ENCODE data around the gene SLC9A8. TPM values are rescaled to one million over a fixed set of nuclear protein-coding genes. Genes with fewer than 3 reads are reported as not detected.
"Not testable (repeated sequence)": the region's sequence is repeated elsewhere in the genome, so short reads cannot be mapped to it uniquely, and the experiment has no call there.

SLC9A8 gene
- total and polyA plus RNA-seq, 8 donors: 2.3 to 21.0 (median 11.9) TPM

DNA sequence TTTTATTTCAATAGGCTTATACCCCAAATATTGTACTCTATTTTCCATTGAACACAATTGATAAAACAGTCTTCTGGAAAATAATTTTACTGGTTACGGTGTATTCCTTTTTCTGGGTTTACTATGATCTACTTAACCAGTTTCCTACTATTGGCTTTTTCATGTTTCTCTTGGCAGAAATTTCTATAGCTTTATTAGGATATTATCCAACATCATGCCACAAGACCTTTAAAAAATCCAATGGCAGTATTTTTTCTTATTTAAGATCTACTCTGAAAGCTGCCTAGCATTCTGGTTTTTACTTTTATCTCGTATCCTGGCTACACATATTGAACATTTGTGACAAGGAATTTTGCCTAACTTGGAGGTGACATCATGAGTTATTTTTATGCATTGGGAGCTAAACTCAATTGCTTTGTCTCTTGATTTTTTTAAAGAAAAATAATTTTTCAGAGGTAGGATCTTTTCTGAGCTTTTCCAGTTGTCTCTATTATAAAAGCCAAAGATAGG is 45.5 kb downstream of the SLC9A8 start:
- Histone ChIP-seq H3K9me3 (no peaks in the 10 kb centered on the region), H3K27ac (no peak overlapping the region), H3K4me3 (no peak overlapping the region), H3K4me1 (peaks cover 0 to 6% (median 0%) of the 10 kb centered on the region in 4 donors), H3K27me3 (no peaks in the 10 kb centered on the region), H3K36me3 (peaks cover 17 to 98% (median 79%) of the 10 kb centered on the region in 4 donors)
- TF ChIP-seq EP300 (IDR thresholded peaks at IDR 0.05) (no peak), POLR2AphosphoS5 (IDR thresholded peaks at IDR 0.05) (no peak), POLR2A (IDR thresholded peaks at IDR 0.05) (no peak)
- TF ChIP-seq, protein P1, sequence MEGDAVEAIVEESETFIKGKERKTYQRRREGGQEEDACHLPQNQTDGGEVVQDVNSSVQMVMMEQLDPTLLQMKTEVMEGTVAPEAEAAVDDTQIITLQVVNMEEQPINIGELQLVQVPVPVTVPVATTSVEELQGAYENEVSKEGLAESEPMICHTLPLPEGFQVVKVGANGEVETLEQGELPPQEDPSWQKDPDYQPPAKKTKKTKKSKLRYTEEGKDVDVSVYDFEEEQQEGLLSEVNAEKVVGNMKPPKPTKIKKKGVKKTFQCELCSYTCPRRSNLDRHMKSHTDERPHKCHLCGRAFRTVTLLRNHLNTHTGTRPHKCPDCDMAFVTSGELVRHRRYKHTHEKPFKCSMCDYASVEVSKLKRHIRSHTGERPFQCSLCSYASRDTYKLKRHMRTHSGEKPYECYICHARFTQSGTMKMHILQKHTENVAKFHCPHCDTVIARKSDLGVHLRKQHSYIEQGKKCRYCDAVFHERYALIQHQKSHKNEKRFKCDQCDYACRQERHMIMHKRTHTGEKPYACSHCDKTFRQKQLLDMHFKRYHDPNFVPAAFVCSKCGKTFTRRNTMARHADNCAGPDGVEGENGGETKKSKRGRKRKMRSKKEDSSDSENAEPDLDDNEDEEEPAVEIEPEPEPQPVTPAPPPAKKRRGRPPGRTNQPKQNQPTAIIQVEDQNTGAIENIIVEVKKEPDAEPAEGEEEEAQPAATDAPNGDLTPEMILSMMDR (IDR thresholded peaks at IDR 0.05): no peak
- no peak for DNase-seq
- WGBS, 5 donors: 88 to 95% (median 94%) methylated on average over 2 of the region's 2 CpGs
- intact Hi-C loops (cut with DNase I; ENCODE audit: low total_unique reads): no loop called here

- H3K4me3 ChIP-seq: no peak overlapping the region
- H3K36me3 ChIP-seq: peaks cover 11 to 98% (median 79%) of the 10 kb centered on the region in 4 donors
- no peak for DNase-seq
- no peak for TF ChIP-seq POLR2A (IDR thresholded peaks at IDR 0.05)
- intact Hi-C loops (cut with DNase I; ENCODE audit: low total_unique reads): no loop called here
- H3K27ac ChIP-seq: no peak overlapping the region
- WGBS, 5 donors: 81 to 91% (median 89%) methylated on average over 6 of the region's 6 CpGs
- H3K27me3 ChIP-seq: no peaks in the 10 kb centered on the region
- peaks cover 0 to 6% (median 0%) of the 10 kb centered on the region in 4 donors for H3K4me1 ChIP-seq
- H3K9me3 ChIP-seq: no peaks in the 10 kb centered on the region
Measured at GRCh38 chr20:49859011-49859410, 46.4 kb downstream of the SLC9A8 start.

GRCh38 chr20:49859807-49860206 is 47.2 kb downstream of the SLC9A8 start:
- TF ChIP-seq POLR2A (IDR thresholded peaks at IDR 0.05) (no peak), POLR2AphosphoS5 (IDR thresholded peaks at IDR 0.05) (no peak), EP300 (IDR thresholded peaks at IDR 0.05) (no peak)
- TF ChIP-seq, protein P1 (IDR thresholded peaks at IDR 0.05): no peak
- DNase-seq: no peak
- no peaks in the 10 kb centered on the region for H3K9me3 ChIP-seq
- H3K4me1 ChIP-seq: peaks cover 0 to 6% (median 0%) of the 10 kb centered on the region in 4 donors
- no peak overlapping the region for H3K4me3 ChIP-seq
- H3K27me3 ChIP-seq: no peaks in the 10 kb centered on the region
- intact Hi-C loops (cut with DNase I; ENCODE audit: low total_unique reads): no loop called here
- no peak overlapping the region for H3K27ac ChIP-seq
- peaks cover 17 to 98% (median 79%) of the 10 kb centered on the region in 4 donors for H3K36me3 ChIP-seq

- H3K27me3 ChIP-seq; H3K4me3 ChIP-seq; intact Hi-C loops (cut with DNase I; ENCODE audit: low total_unique reads); H3K27ac ChIP-seq; DNase-seq; H3K9me3 ChIP-seq: not testable (repeated sequence)
- WGBS, 5 donors: 76 to 83% (median 79%) methylated on average over 3 of the region's 3 CpGs
- peaks cover 7 to 97% (median 79%) of the 10 kb centered on the region in 4 donors for H3K36me3 ChIP-seq
- peaks cover 0 to 10% (median 4%) of the 10 kb centered on the region in 4 donors for H3K4me1 ChIP-seq
Measured at GRCh38 chr20:49861232-49861631, 48.6 kb downstream of the SLC9A8 start.

DNA sequence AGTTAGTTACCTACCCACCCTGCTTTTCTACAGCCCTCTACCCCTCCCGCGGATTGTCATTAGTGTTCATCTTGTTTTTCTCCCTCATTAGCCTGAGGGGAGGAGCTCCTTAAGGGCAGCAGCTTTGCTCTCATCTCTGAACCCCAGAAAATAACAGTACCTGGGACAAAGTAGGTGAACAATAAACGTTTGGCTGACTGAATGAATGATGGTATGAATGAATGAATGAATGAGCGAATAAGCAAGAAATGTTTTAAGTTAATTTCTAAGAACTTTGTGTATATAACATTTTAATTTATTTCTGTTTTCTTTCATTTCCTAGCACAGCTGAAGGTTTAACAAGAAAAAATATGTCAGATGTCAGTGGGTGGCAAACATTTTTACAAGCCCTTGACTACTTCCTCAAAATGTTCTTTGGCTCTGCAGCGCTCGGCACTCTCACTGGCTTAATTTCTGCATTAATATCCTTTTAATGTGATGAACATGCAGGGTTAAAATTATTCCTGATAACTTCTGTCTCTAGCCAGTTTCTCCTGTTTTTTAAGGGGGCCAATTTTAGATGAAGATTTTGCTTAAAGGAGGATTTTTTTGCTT is 50.1 kb downstream of the SLC9A8 start:
- peaks cover 7 to 82% (median 68%) of the 10 kb centered on the region in 4 donors for H3K36me3 ChIP-seq
- intact Hi-C loops (cut with DNase I; ENCODE audit: low total_unique reads): no loop called here
- H3K27ac ChIP-seq: no peak overlapping the region
- no peak overlapping the region for H3K4me3 ChIP-seq
- TF ChIP-seq POLR2AphosphoS5 (IDR thresholded peaks at IDR 0.05) (no peak), POLR2A (IDR thresholded peaks at IDR 0.05) (no peak), EP300 (IDR thresholded peaks at IDR 0.05) (no peak)
- TF ChIP-seq, protein P1 (IDR thresholded peaks at IDR 0.05): no peak
- WGBS, 5 donors: 87 to 91% (median 89%) methylated on average over 6 of the region's 6 CpGs
- H3K4me1 ChIP-seq: peaks cover 0 to 14% (median 5%) of the 10 kb centered on the region in 4 donors
- no peaks in the 10 kb centered on the region for H3K9me3 ChIP-seq
- no peaks in the 10 kb centered on the region for H3K27me3 ChIP-seq
- no peak for DNase-seq

Measured in stomach (tissue), 9 donors.